B cell (primary cell): ENCODE measurements around the gene CA14. TPM values are rescaled to one million over a fixed set of nuclear protein-coding genes. Genes with fewer than 3 reads are reported as not detected.

Experiments
- ATAC-seq: fragments of 200-7000 bp; cut with Tn5 transposase; one replicate; pipeline ENCODE4 v1.10.0; 2021; ENCODE audit warnings: low read depth, mild to moderate bottlenecking, moderate number of reproducible peaks, moderate library complexity
- CTCF ChIA-PET: fragments of 350-600 bp; sonication (Branson Sonifier 250); formaldehyde crosslinking; loops from one replicate; lab custom pipeline; 2021; ENCODE audit warnings: antibody characterized with exemption, inconsistent platforms; lab: Charles Lee
- POLR2A ChIA-PET: fragments of 350-600 bp; sonication (Branson Sonifier 250); formaldehyde crosslinking; loops from one replicate; lab custom pipeline; 2021; ENCODE audit warnings: antibody characterized with exemption; lab: Charles Lee
- DNase-seq: peaks from one replicate; pipeline ENCODE4 v3.0.0; 2013
- H2AFZ ChIP-seq: 2 replicates; pipeline ENCODE4 v1.6.1; 2012; ENCODE audit warnings: mild to moderate bottlenecking, low read depth, low read length; ENCODE audit not compliant: insufficient read depth, poor library complexity, severe bottlenecking
- H3K27ac ChIP-seq, 2 donors: 1 replicate in 1 of 2; 2 replicates in 1 of 2; pipeline ENCODE4 v1.5.1; 2012 to 2013; ENCODE audit warnings: low read length in 2 of 2, mild to moderate bottlenecking in 2 of 2, moderate library complexity in 1 of 2
- H3K27me3 ChIP-seq, 4 experiments: fragments of 200-600 bp in 1 of 4; sonication (generic) in 1 of 4; replicated peaks in 1 of 4; 1 replicate in 2 of 4; 2 replicates in 2 of 4; pipeline versions ENCODE4 v1.6.1 to v1.7.0; 2013 to 2016; ENCODE audit warnings: low read length in 3 of 4, mild to moderate bottlenecking in 2 of 4, mixed read lengths in 1 of 4, moderate library complexity in 1 of 4; ENCODE audit not compliant: insufficient read depth in 4 of 4, control insufficient read depth in 3 of 4; ENCODE audit errors: control extremely low read depth in 1 of 4
- H3K36me3 ChIP-seq, 2 experiments: replicated peaks in 1 of 2; 1 replicate in 1 of 2; 2 replicates in 1 of 2; pipeline versions ENCODE4 v1.6.1 to v1.7.1; 2013; ENCODE audit warnings: low read length in 1 of 2; ENCODE audit not compliant: insufficient read depth in 2 of 2, control insufficient read depth in 1 of 2; ENCODE audit errors: control extremely low read depth in 1 of 2, extremely low read depth in 1 of 2
- H3K4me1 ChIP-seq, 2 donors: fragments of 200-600 bp in 1 of 2; sonication (generic) in 1 of 2; 1 replicate in 1 of 2; 2 replicates in 1 of 2; pipeline versions ENCODE4 v1.5.1 to v1.6.1; 2013 to 2017; ENCODE audit warnings: low read length in 2 of 2; ENCODE audit not compliant: control insufficient read depth in 2 of 2, insufficient read depth in 2 of 2
- H3K4me2 ChIP-seq: replicated peaks from 2 replicates; pipeline ENCODE3; 2012; ENCODE audit warnings: mild to moderate bottlenecking, low read depth, low read length; ENCODE audit not compliant: poor library complexity, severe bottlenecking
- H3K4me3 ChIP-seq, 5 experiments: fragments of 200-600 bp in 1 of 5; sonication (generic) in 1 of 5; 1 replicate in 3 of 5; 2 replicates in 2 of 5; pipeline versions ENCODE4 v1.5.1 to v1.7.0; 2011 to 2016; ENCODE audit warnings: low read length in 4 of 5, mild to moderate bottlenecking in 4 of 5, low read depth in 2 of 5, control low read depth in 1 of 5, moderate library complexity in 1 of 5; ENCODE audit not compliant: insufficient read depth in 1 of 5; ENCODE audit errors: control extremely low read depth in 1 of 5, extremely low read depth in 1 of 5
- H3K79me2 ChIP-seq: fragments of 200-600 bp; sonication (generic); one replicate; pipeline ENCODE4 v1.6.0; 2016; ENCODE audit warnings: low read length; ENCODE audit not compliant: control insufficient read depth, insufficient read depth
- H3K9ac ChIP-seq: fragments of 200-600 bp; sonication (generic); 2 replicates; pipeline ENCODE4 v1.6.1; 2017; ENCODE audit warnings: mild to moderate bottlenecking, low read length, moderate library complexity
- H3K9me3 ChIP-seq, 3 donors: one replicate each; pipeline versions ENCODE4 v1.6.1 to v1.7.1; 2013; ENCODE audit warnings: low read length in 2 of 3; ENCODE audit not compliant: control insufficient read depth in 2 of 3, insufficient read depth in 1 of 3; ENCODE audit errors: control extremely low read depth in 1 of 3
- H4K20me1 ChIP-seq: 2 replicates; pipeline ENCODE4 v1.6.0; 2012; ENCODE audit warnings: mild to moderate bottlenecking, low read length; ENCODE audit not compliant: insufficient read depth, control insufficient read depth, poor library complexity, severe bottlenecking
- H3K27ac Mint-ChIP-seq: one replicate; pipeline ENCODE4 v1.8.0; 2021; ENCODE audit warnings: mixed read lengths
- H3K27me3 Mint-ChIP-seq: one replicate; pipeline ENCODE4 v1.8.0; 2021; ENCODE audit warnings: mixed read lengths
- H3K4me1 Mint-ChIP-seq: one replicate; pipeline ENCODE4 v1.8.0; 2021; ENCODE audit warnings: mixed read lengths
- H3K4me3 Mint-ChIP-seq: one replicate; pipeline ENCODE4 v1.8.0; 2021; ENCODE audit warnings: mixed read lengths
- H3K9me3 Mint-ChIP-seq: one replicate; pipeline ENCODE4 v1.8.0; 2022; ENCODE audit warnings: mixed read lengths; ENCODE audit not compliant: insufficient read depth
- CTCF ChIP-seq: fragments of 200-600 bp; IDR thresholded peaks from one replicate; pipeline ENCODE4 v1.8.0; 2022; ENCODE audit warnings: antibody characterized with exemption, mild to moderate bottlenecking
- EZH2 ChIP-seq: IDR thresholded peaks from 2 replicates; pipeline ENCODE4 v1.6.1; 2012; ENCODE audit warnings: borderline replicate concordance, low read depth, mild to moderate bottlenecking, moderate library complexity, low read length; ENCODE audit not compliant: insufficient read depth, poor library complexity, severe bottlenecking
- WGBS: methylation state at CpG from one replicate; pipeline ENCODE4 v1.1.5; 2013; ENCODE audit warnings: missing lambda C conversion rate; ENCODE audit not compliant: insufficient coverage; 5-methylcytosine and 5-hydroxymethylcytosine counted together
- intact Hi-C: fragments of 100-400 bp; cut with micrococcal nuclease; formaldehyde crosslinking; loops from one replicate; pipeline ENCODE4 v1.10.0; 2022
- polyA plus RNA-seq: library from polyadenylated mRNA; depleted of rRNA; stranded (reverse); fragments of >200 nt; gene quantifications from 2 replicates; pipeline ENCODE4 v1.2.3, GENCODE V29; 2012
- total RNA-seq, 2 donors: library from RNA; stranded (reverse); fragments of 120-200 nt in 1 of 2; gene quantifications; 1 replicate in 1 of 2; 2 replicates in 1 of 2; pipeline versions ENCODE4 v1.2.3 to v1.2.4, GENCODE V29; 2013 to 2022

The CA14 gene
- total and polyA plus RNA-seq, 2 donors (not counting 1 experiment from before 2014, with no cell fraction given) = not detected

GRCh38 chr1:150212070-150212469 lies 45.5 kb upstream of the CA14 start:
- no peaks in the 10 kb centered on the region for H3K36me3 ChIP-seq
- ATAC-seq (no peak), DNase-seq (no peak)
- WGBS = 98% methylated on average over 7 of the region's 9 CpGs
- peaks cover 0 to 2% (median 0%) of the 10 kb centered on the region in 3 donors for H3K9me3 ChIP-seq
- H3K4me1 Mint-ChIP-seq = peaks cover 16% of the 10 kb centered on the region
- no peak overlapping the region for H3K4me2 ChIP-seq
- ChIA-PET POLR2A (interaction anchor here (2.8 kb wide), 1 partner anchor 21 kb away, joined by 19 read pairs; no protein-coding TSS in a partner anchor), CTCF (interaction anchor here (0.6 to 1.9 kb wide), 2 partner anchors 10 to 139 kb away, joined by 3 to 7 read pairs; no protein-coding TSS in a partner anchor)
- H2AFZ ChIP-seq = no peak overlapping the region
- no peak overlapping the region for H3K4me3 ChIP-seq
- no peaks in the 10 kb centered on the region for H3K9me3 Mint-ChIP-seq
- peaks cover 6 to 13% of the 10 kb centered on the region in 2 donors for H3K4me1 ChIP-seq
- no peak overlapping the region for H3K27ac Mint-ChIP-seq
- H3K27me3 ChIP-seq = no peaks in the 10 kb centered on the region
- no peaks in the 10 kb centered on the region for H3K79me2 ChIP-seq
- no peaks in the 10 kb centered on the region for H4K20me1 ChIP-seq
- H3K9ac ChIP-seq = no peak overlapping the region
- H3K27me3 Mint-ChIP-seq = no peaks in the 10 kb centered on the region
- no peak overlapping the region for H3K4me3 Mint-ChIP-seq
- intact Hi-C loops = no loop called here
- H3K27ac ChIP-seq = no peak overlapping the region
- TF ChIP-seq CTCF (no peak), EZH2 (no peak)
